HUES6 (cell line): Measurements from ENCODE around the gene AK3.

Experiments
- H3K27ac ChIP-seq: 2 replicates; pipeline ENCODE4 v1.7.0; 2013; ENCODE audit warnings: low read depth, mild to moderate bottlenecking, low read length, inconsistent platforms
- H3K27me3 ChIP-seq: 2 replicates; pipeline ENCODE4 v1.6.1; 2013; ENCODE audit warnings: low read length; ENCODE audit not compliant: control insufficient read depth, insufficient read depth
- H3K36me3 ChIP-seq: 2 replicates; pipeline ENCODE4 v1.6.1; 2013; ENCODE audit warnings: low read length; ENCODE audit not compliant: control insufficient read depth, insufficient read depth
- H3K4me1 ChIP-seq: 2 replicates; pipeline ENCODE4 v1.6.1; 2013; ENCODE audit warnings: low read length; ENCODE audit not compliant: control insufficient read depth, insufficient read depth
- H3K4me3 ChIP-seq: 2 replicates; pipeline ENCODE4 v1.5.1; 2013; ENCODE audit warnings: low read depth, low read length
- H3K9ac ChIP-seq: one replicate; pipeline ENCODE4 v1.6.1; 2013; ENCODE audit warnings: mild to moderate bottlenecking, low read length
- H3K9me3 ChIP-seq: 2 replicates; pipeline ENCODE4 v1.6.1; 2013; ENCODE audit warnings: low read depth, low read length; ENCODE audit not compliant: control insufficient read depth, insufficient read depth

AK3 gene

DNA sequence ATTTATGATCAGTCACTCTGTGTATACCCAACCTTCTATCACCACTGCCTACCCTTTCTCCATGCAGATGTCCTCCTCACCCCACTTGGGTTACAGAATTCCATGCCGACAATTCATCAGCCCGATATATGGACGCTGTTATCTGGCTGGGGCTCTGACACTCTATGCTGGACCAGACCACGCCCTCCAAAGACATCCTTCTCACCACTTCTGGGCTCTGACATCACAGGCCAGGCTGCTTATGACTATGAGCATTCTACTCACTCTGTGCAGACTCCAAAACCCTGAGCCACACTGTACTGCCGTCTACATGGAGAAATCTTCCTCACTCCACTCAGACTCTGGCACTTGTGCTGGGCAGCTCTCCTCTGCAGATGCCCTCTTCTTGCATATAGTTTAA lies 7.6 kb upstream of the AK3 start:
- no peak overlapping the region for H3K27ac ChIP-seq
- H3K4me3 ChIP-seq = no peak overlapping the region
- peaks cover 2% of the 10 kb centered on the region; the same call in 1 of the 2 replicates for H3K4me1 ChIP-seq
- no peaks in the 10 kb centered on the region; the same call in 1 of the 2 replicates for H3K9me3 ChIP-seq
- no peaks in the 10 kb centered on the region for H3K27me3 ChIP-seq
- H3K36me3 ChIP-seq = no peaks in the 10 kb centered on the region
- no peak overlapping the region for H3K9ac ChIP-seq

DNA sequence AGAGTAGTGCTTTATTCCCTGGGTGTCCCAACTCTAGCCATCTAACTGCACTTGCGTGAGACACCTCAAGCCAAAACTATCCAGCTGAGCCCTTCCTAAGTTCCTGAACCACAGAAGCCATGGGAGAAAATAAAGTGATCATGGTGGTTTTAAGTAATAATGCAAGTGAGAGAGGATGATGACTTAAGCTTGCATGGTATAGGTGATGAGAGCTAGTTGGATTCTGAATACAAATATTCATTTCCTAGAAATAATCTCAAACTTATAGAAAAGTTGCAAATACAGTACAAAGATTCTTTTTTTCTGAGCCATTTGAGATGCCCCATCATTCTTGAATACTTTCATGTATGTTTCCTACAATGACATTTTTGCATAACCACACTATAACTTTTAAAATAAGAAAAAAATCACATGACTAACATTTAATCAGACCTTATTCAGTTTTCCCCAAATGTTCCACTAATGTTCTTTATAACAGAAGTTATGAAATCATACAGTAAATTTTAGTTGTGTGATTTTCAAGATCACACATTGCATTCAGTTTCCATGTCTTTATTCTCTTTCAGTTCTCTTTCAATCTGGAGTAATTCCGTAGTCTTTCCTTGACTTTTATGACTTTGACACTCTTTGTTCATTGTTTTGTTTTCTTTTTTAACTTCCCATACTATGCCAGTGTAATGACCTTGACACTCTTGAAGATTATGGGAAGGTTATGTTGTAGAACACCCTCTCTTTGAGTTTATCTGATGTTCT lies 5.5 kb upstream of the AK3 start:
- no peak overlapping the region for H3K27ac ChIP-seq
- no peaks in the 10 kb centered on the region for H3K36me3 ChIP-seq
- no peaks in the 10 kb centered on the region for H3K27me3 ChIP-seq
- peaks cover 16% of the 10 kb centered on the region for H3K4me1 ChIP-seq
- no peak overlapping the region for H3K4me3 ChIP-seq
- no peaks in the 10 kb centered on the region; the same call in 1 of the 2 replicates for H3K9me3 ChIP-seq
- H3K9ac ChIP-seq = no peak overlapping the region

DNA sequence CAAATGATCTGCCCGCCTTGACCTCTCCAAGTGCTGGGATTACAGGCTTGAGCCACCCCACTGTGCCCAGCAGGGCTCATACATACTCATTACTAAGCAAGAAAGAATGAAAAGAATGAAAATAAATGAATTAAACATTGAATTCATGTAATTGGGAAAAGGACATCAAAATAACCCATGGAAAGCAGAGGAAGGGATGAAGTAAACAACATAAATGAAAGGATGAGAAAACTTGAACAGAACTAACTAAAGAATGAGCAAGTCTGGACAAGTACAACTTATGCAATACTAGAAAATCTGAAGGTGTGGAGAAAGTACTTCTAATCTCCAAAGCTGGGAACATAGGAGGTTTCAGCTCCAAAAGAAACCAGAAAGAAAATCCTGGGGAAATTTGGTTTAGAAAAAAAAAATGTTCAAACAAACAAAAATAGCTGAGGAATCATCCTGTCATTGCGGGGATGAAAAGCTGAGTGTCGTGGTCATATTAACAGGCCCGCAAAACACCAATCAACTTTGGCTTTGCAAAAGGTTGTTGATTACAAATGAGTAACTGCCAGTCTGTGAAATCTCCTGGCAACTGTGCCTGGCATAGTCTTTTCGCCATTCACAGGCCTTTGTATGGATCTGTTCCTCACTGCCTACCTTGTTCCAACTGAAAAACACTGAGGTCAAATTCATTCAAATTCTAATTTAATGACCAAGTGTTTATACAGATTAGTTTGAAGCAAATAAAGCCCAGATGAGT lies 2.3 kb upstream of the AK3 start:
- Histone ChIP-seq H3K27me3 (no peaks in the 10 kb centered on the region), H3K36me3 (no peaks in the 10 kb centered on the region), H3K9me3 (no peaks in the 10 kb centered on the region; the same call in 1 of the 2 replicates), H3K4me3 (peak overlapping the region; percentile 38), H3K9ac (no peak overlapping the region), H3K4me1 (peaks cover 25% of the 10 kb centered on the region), H3K27ac (peak overlapping the region; percentile 68)

DNA sequence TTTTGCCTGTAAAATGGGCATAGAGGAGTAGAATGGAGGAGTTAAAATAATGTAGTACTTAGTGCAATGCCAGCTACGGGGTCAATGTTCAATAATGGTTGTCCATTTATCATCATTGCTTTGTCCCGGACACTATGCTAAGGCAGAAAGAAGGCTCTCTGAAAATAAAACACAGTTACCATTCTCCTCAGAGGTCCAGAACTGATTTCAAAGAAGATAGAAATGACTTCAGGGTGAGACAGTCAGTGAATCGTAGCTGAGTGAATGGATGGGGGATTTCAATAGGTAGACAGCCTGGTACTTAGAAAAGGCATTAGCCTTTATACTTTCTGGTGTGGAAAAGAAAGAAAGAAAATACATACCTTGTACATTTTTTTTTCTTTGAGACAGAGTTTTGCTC lies 1.2 kb upstream of the AK3 start:
- Histone ChIP-seq H3K36me3 (no peaks in the 10 kb centered on the region), H3K4me3 (peak overlapping the region; percentile 98), H3K9me3 (no peaks in the 10 kb centered on the region; the same call in 1 of the 2 replicates), H3K27ac (no peak overlapping the region), H3K9ac (peak overlapping the region; percentile 77), H3K4me1 (peaks cover 25% of the 10 kb centered on the region), H3K27me3 (no peaks in the 10 kb centered on the region)

DNA sequence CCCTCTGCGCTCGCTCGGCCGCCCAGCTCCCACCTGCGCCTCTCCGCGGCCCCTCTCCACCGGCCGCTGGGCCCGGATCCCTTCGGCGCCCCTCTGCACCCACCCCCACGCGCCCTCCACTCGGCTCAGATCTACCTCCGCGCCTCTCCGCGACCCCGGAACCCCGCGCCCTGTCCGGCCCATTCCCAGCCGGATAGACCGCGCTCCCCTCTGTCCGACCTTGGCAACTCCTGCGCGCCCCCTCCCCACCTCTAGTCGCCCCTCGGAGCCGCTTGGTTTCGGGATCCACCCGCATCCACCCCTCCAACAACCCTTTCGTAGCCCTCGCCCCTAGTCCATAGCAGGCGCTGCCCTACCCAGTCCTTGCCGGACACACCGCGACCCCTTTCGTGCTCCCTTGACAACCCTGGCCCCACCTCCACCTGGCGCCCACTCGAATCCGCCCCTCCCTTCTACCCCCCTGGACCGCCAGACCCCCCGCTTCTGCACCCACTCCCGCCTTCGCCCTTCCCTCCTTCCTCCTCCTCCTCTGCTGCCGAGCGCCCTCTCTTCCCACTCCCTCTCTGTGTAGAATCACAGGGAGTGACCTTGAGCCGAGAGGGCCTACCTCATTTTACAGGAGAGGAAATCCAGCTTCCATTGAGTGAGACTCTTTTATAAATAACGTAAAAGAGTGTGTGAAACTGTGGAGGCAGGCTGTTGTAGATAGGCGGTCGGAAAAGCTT lies 525 bp upstream of the AK3 start:
- H3K4me1 ChIP-seq = peaks cover 25% of the 10 kb centered on the region
- peak overlapping the region; percentile 98 for H3K4me3 ChIP-seq
- no peaks in the 10 kb centered on the region for H3K36me3 ChIP-seq
- H3K9ac ChIP-seq = peak overlapping the region; percentile 77
- no peaks in the 10 kb centered on the region for H3K27me3 ChIP-seq
- H3K27ac ChIP-seq = peak overlapping the region; percentile 22; the same call in 1 of the 2 replicates
- H3K9me3 ChIP-seq = no peaks in the 10 kb centered on the region; the same call in 1 of the 2 replicates

DNA sequence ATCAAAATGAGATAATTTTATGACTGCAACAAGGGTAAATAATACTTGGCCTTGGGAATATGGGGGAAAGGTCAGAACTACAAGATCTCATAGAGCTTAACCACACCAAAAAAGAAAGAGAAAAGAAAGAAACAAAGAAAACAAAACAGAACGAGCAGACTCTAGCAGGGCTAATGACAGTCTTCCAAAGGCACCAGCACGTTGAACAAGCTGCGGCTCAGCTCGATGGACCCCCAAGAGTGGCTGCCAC lies 689 bp downstream of the AK3 start:
- H3K9ac ChIP-seq = peak overlapping the region; percentile 81
- H3K27ac ChIP-seq = peak overlapping the region; percentile 78
- H3K27me3 ChIP-seq = no peaks in the 10 kb centered on the region

DNA sequence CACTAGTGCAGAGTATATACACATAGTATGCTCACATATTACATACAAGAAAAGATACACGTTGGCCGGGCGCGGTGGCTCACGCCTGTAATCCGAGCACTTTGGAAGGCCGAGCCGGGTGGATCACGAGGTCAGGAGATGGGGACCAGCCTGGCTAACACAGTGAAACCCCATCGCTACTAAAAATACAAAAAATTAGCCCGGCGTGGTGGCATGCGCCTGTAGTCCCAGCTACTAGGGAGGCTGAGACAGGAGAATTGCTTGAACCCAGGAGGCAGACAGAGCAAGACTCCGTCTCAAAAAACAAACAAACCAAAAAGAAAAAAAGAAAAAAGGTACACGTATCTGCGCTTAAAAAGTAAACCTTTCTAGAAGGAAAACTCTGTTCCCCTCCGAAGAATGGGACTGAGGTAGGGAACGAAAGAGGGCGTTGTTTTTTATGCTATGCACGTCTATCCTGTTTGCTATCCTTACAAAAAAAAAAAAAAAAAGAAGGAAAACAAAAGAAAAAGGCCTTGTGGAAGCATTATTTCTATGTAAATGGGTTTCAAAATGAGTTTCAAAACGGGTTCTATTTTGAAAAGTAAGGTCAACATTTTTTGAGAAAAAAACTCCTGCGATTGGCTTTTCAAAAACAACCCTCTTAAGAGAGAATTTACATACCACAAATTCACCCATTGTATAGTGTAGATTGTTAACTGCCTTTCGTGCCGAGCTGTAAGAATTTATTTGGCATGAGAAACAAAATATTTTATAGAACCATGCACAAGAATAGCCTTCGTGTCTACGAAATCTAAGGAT lies 1.2 kb downstream of the AK3 start:
- Histone ChIP-seq H3K4me1 (peaks cover 25% of the 10 kb centered on the region), H3K36me3 (no peaks in the 10 kb centered on the region), H3K27me3 (no peaks in the 10 kb centered on the region), H3K4me3 (peak overlapping the region; percentile 98), H3K9me3 (no peaks in the 10 kb centered on the region; the same call in 1 of the 2 replicates), H3K9ac (peak overlapping the region; percentile 81), H3K27ac (peak overlapping the region; percentile 78; the same call in 1 of the 2 replicates)

More for the DNA sequence above, 689 bp downstream of the AK3 start:
- peaks cover 25% of the 10 kb centered on the region for H3K4me1 ChIP-seq
- peak overlapping the region; percentile 98 for H3K4me3 ChIP-seq
- H3K36me3 ChIP-seq = no peaks in the 10 kb centered on the region
- H3K9me3 ChIP-seq = no peaks in the 10 kb centered on the region; the same call in 1 of the 2 replicates

DNA sequence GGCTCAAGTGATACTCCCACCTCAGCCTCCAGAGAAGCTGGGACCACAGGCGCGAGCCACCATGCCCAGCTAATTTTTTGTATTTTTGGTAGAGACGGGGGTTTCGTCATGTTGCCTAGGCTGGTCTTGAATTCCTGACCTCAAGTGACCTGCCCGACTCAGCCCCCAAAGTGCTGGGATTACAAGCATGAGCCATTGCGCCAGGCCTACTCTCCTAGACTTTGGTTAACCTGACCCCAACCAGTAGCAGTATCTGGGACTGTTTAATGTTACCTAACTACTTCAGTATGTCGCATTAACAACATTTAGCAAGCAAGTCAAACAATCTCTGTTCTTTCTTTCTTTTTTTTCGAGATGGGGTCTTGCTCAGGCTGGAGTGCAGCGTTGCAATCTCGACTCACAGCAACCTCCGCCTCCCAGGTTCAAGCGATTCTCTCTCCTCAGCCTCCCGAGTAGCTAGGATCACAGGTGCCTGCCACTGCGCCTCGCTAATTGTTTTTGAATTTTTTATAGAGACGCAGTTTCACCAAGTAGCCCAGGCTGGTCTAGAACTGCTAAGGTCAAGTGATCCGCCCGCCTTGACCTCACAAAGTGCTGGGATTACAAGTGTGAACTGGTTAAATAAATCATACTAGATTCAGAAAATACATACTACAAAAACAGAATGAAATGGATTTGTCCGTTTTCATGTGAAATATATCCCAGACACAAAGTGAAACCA lies 2.0 kb downstream of the AK3 start:
- Histone ChIP-seq H3K4me1 (peaks cover 25% of the 10 kb centered on the region), H3K9me3 (no peaks in the 10 kb centered on the region), H3K4me3 (peak overlapping the region; percentile 98), H3K27ac (no peak overlapping the region), H3K36me3 (no peaks in the 10 kb centered on the region), H3K27me3 (no peaks in the 10 kb centered on the region), H3K9ac (no peak overlapping the region)

DNA sequence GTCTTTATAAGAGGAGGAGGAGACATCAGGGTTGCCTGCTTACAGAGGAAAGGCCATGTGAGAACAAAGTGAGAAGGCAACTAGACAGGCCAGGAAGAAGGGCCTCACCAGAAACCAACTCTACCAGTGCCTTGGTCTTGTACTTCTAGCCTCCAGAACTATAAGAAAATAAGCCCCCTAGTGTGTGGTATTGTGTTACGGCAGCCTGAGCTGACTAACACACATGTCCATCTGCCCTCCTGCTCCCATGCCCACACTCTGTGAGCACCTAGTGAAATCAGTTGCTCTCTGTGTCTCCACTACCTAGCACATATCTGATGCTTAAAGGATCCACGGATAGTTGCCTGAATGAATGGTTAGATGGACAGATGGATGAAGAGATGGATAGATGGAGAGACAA lies 6.9 kb downstream of the AK3 start:
- Histone ChIP-seq H3K27me3 (no peaks in the 10 kb centered on the region), H3K36me3 (no peaks in the 10 kb centered on the region), H3K9ac (no peak overlapping the region), H3K4me3 (no peak overlapping the region), H3K27ac (no peak overlapping the region), H3K9me3 (no peaks in the 10 kb centered on the region), H3K4me1 (peaks cover 5% of the 10 kb centered on the region)

DNA sequence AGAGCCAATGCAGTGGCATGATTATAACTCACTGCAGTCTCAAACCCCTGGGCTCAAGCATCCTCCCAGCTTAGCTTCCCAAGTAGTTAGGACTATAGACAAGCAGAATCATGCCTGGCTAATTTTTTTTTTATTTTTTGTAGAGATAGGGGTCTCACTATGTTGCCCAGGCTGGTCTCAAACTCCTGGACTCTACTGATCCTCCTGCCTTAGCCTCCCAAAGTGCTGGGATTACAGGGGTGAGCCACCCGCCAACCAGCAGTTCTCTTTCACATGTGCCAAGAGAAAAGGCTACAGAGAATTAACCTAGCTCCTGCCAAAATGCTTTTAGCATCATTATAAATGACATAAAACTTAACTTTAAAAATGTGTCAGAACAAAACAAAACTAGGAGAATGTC lies 8.1 kb downstream of the AK3 start:
- H3K27ac ChIP-seq = no peak overlapping the region
- H3K27me3 ChIP-seq = no peaks in the 10 kb centered on the region
- no peaks in the 10 kb centered on the region for H3K9me3 ChIP-seq
- no peaks in the 10 kb centered on the region for H3K36me3 ChIP-seq
- no peaks in the 10 kb centered on the region for H3K4me1 ChIP-seq
- H3K9ac ChIP-seq = no peak overlapping the region
- no peak overlapping the region for H3K4me3 ChIP-seq
